SU-DHL-6 (cell line): Measurements from ENCODE around the gene PHACTR3.

Experiments used
- H2AFZ ChIP-seq: fragments of 200-600 bp; sonication (generic); 2 replicates; pipeline ENCODE4 v1.6.1; 2014; ENCODE audit warnings: low read depth, mild to moderate bottlenecking, moderate library complexity, mixed read lengths, antibody characterized with exemption, low read length; ENCODE audit not compliant: severe bottlenecking
- H3F3A ChIP-seq: fragments of 200-600 bp; shearing (Covaris generic); 2 replicates; pipeline ENCODE4 v1.6.0; 2016; ENCODE audit warnings: antibody characterized with exemption, mild to moderate bottlenecking; ENCODE audit not compliant: insufficient read depth
- H3K27ac ChIP-seq: fragments of 200-600 bp; sonication (generic); 2 replicates; pipeline ENCODE4 v1.5.1; 2016; ENCODE audit warnings: low read depth, mild to moderate bottlenecking, low read length, moderate library complexity, mixed read lengths
- H3K27me3 ChIP-seq: fragments of 200-600 bp; sonication (generic), shearing (Covaris generic); 2 replicates; pipeline ENCODE4 v1.6.0; 2014; ENCODE audit warnings: mild to moderate bottlenecking, low read length
- H3K36me3 ChIP-seq: fragments of 200-600 bp; sonication (generic); 2 replicates; pipeline ENCODE4 v1.6.1; 2014; ENCODE audit warnings: mild to moderate bottlenecking, low read length, mixed read lengths
- H3K4me2 ChIP-seq: fragments of 300-600, 200-600 bp; shearing (Covaris generic), sonication (generic); 2 replicates; pipeline ENCODE4 v1.6.0; 2014; ENCODE audit warnings: low read length, low read depth, mild to moderate bottlenecking; ENCODE audit not compliant: poor library complexity, severe bottlenecking
- H3K4me3 ChIP-seq: fragments of 200-600 bp; sonication (generic); 2 replicates; pipeline ENCODE4 v1.5.1; 2014; ENCODE audit warnings: antibody characterized with exemption, low read length, mild to moderate bottlenecking, mixed read lengths; ENCODE audit not compliant: insufficient read depth, poor library complexity, severe bottlenecking
- H3K79me2 ChIP-seq: fragments of 200-600 bp; sonication (generic); 2 replicates; pipeline ENCODE4 v1.6.1; 2014; ENCODE audit warnings: mild to moderate bottlenecking, low read length, moderate library complexity; ENCODE audit not compliant: insufficient read depth
- H3K9ac ChIP-seq: fragments of 200-600 bp; sonication (generic); 2 replicates; pipeline ENCODE4 v1.7.0; 2014; ENCODE audit warnings: mild to moderate bottlenecking, low read length
- H3K9me2 ChIP-seq: fragments of 200-600 bp; sonication (generic); replicated peaks from 2 replicates; pipeline ENCODE4 v1.6.1; 2014; ENCODE audit warnings: low read length; ENCODE audit not compliant: insufficient read depth
- H3K9me3 ChIP-seq: fragments of 200-600 bp; sonication (generic); 2 replicates; pipeline ENCODE4 v1.6.1; 2014; ENCODE audit warnings: low read length, mixed read lengths; ENCODE audit not compliant: insufficient read depth
- H4K20me1 ChIP-seq: fragments of 200-600 bp; sonication (generic); 2 replicates; pipeline ENCODE4 v1.6.1; 2014; ENCODE audit warnings: low read depth, mild to moderate bottlenecking, antibody characterized with exemption, low read length, moderate library complexity, mixed read lengths
- CTCF ChIP-seq: fragments of 200-600 bp; sonication (generic); IDR thresholded peaks from one replicate; pipeline ENCODE4 v1.5.1; 2017; ENCODE audit warnings: antibody characterized with exemption, mild to moderate bottlenecking, low read length, moderate library complexity; ENCODE audit not compliant: insufficient read depth, poor library complexity, severe bottlenecking
- EZH2phosphoT487 ChIP-seq: fragments of 200-600 bp; sonication (generic), shearing (Covaris generic); conservative IDR thresholded peaks from 2 replicates; pipeline ENCODE4 v1.6.1; 2018; ENCODE audit warnings: mild to moderate bottlenecking, antibody characterized with exemption, low read length, moderate library complexity, mixed read lengths

PHACTR3 gene

GRCh38 chr20:59576216-59576953, 28.0 kb upstream of the PHACTR3 start:
- Histone ChIP-seq H3K27ac (no peak overlapping the region), H3K79me2 (no peaks in the 10 kb centered on the region), H3K4me2 (no peak overlapping the region), H3K9me3 (no peaks in the 10 kb centered on the region), H3F3A (no peaks in the 10 kb centered on the region), H3K36me3 (no peaks in the 10 kb centered on the region), H3K27me3 (no peaks in the 10 kb centered on the region), H3K9ac (no peak overlapping the region), H3K4me3 (no peak overlapping the region), H3K9me2 (no peaks in the 10 kb centered on the region), H4K20me1 (no peaks in the 10 kb centered on the region), H2AFZ (no peak overlapping the region)
- TF ChIP-seq EZH2phosphoT487 = no peak
- no peak for TF ChIP-seq CTCF

DNA sequence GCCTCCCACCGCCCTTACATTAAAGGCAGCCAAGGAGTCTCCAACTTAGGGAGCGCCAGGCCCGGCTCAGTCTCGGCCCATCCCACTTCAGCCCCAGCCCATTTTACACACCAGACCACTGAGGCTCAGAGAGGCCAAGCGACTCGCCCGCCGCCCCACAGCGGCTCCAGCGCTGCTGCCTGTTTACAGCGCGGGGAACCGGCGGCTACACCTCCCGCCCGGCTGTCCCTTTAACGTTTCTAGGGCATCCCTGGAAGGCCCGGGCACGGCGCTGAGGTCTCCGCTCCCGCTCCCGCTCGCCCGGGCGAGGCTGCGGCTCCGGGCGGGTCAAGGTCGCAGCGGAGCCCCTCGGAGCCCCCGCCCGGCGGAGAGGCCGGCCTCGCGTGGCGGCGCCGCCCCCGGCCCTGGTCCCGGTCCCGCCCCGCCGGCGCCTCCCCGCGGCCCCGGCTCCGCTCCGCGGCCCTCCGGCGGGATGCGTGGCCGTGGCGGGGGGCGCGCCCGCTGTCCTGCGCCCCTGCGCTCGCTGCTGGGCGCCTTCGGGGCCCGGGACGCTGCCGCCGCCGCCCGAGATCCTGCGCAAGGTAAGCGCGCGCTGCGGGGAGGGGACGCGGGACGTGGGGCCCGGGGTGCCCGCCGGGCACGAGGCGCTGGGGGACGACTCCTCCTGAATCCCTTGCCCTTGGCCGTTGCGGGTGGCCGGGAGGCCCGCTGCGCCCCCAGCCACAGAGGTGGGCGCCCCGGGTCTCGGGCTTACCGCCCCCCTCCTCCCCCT, 27.1 kb upstream of the PHACTR3 start:
- H3K9me3 ChIP-seq = no peaks in the 10 kb centered on the region
- no peaks in the 10 kb centered on the region for H4K20me1 ChIP-seq
- H3K9ac ChIP-seq = no peak overlapping the region
- no peak overlapping the region for H3K4me2 ChIP-seq
- H3K79me2 ChIP-seq = no peaks in the 10 kb centered on the region
- no peaks in the 10 kb centered on the region for H3K9me2 ChIP-seq
- H3K4me3 ChIP-seq = no peak overlapping the region
- no peak for TF ChIP-seq CTCF
- TF ChIP-seq EZH2phosphoT487 = no peak
- H3K27ac ChIP-seq = no peak overlapping the region
- H3F3A ChIP-seq = no peaks in the 10 kb centered on the region
- H3K36me3 ChIP-seq = no peaks in the 10 kb centered on the region
- H3K27me3 ChIP-seq = no peaks in the 10 kb centered on the region
- no peak overlapping the region for H2AFZ ChIP-seq

GRCh38 chr20:59577809-59578435, 26.4 kb upstream of the PHACTR3 start:
- Histone ChIP-seq H2AFZ (no peak overlapping the region), H3K27me3 (no peaks in the 10 kb centered on the region), H3K9me3 (no peaks in the 10 kb centered on the region), H3K9me2 (no peaks in the 10 kb centered on the region), H3K36me3 (no peaks in the 10 kb centered on the region), H3K9ac (no peak overlapping the region), H4K20me1 (no peaks in the 10 kb centered on the region), H3K79me2 (no peaks in the 10 kb centered on the region), H3K4me2 (no peak overlapping the region), H3K27ac (no peak overlapping the region), H3K4me3 (no peak overlapping the region), H3F3A (no peaks in the 10 kb centered on the region)
- TF ChIP-seq CTCF (no peak), EZH2phosphoT487 (no peak)
